Uterus (tissue), 2 donors: ENCODE data around the gene TMEM164.

Experiments
- CTCF ChIP-seq, 4 experiments: fragments of 200-600 bp in 2 of 4; fragments of 450-650 bp in 2 of 4; sonication (generic) in 2 of 4; IDR thresholded peaks; one replicate each; pipeline ENCODE4 v1.5.1; 2016 to 2019; ENCODE audit warnings: antibody characterized with exemption in 4 of 4, mild to moderate bottlenecking in 2 of 4, moderate library complexity in 1 of 4
- POLR2A ChIP-seq, 2 donors: fragments of 450-650 bp; IDR thresholded peaks; one replicate each; pipeline ENCODE4 v1.6.1; 2016; ENCODE audit warnings: antibody characterized with exemption in 2 of 2, mild to moderate bottlenecking in 1 of 2, moderate library complexity in 1 of 2

GRCh38 chrX:110066488-110067225 is 63.7 kb downstream of the TMEM164 start:
- TF ChIP-seq CTCF (IDR thresholded peaks at IDR 0.05) (no peak), POLR2A (IDR thresholded peaks at IDR 0.05) (no peak)
